IPS DF 4.7 (cell line): ENCODE data around the gene VWA1.
"Not testable (repeated sequence)": the region's sequence is repeated elsewhere in the genome, so short reads cannot be mapped to it uniquely, and the experiment has no call there.

Experiments
- DNase-seq: peaks from one replicate; pipeline ENCODE4 v3.0.0-alpha.2; 2013; ENCODE audit warnings: low spot score; ENCODE audit errors: extremely low read depth

The VWA1 gene

GRCh38 chr1:1456683-1457255, 21.3 kb downstream of the VWA1 start:
- DNase-seq = not testable (repeated sequence)

DNA sequence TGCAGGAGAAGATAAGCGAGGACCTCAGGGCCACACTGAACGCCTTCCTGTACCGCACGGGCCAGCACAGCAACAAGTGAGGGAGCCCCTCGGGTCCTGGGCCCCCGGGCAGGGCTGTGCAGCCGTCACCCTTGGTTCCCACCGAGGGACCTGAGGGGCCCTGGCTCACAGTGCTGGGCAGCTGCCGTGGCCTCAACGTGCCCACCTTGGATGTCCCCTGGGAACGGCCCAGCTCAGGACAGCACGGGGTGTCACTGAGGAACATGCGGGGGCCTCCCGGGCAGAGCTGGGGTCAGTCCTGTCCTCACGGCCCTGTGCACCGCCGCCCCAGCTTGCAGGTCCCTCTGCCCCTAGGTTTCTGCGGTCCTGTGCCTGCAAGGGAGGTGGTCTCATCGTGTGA, 23.7 kb downstream of the VWA1 start:
- not testable (repeated sequence) for DNase-seq

- not testable (repeated sequence) for DNase-seq
These were observed 24.2 kb downstream of the VWA1 start for GRCh38 chr1:1459711-1460110.

GRCh38 chr1:1460540-1461130, 25.1 kb downstream of the VWA1 start:
- no peak for DNase-seq

- DNase-seq = no peak
These were observed 26.3 kb downstream of the VWA1 start for GRCh38 chr1:1461721-1462317.

DNA sequence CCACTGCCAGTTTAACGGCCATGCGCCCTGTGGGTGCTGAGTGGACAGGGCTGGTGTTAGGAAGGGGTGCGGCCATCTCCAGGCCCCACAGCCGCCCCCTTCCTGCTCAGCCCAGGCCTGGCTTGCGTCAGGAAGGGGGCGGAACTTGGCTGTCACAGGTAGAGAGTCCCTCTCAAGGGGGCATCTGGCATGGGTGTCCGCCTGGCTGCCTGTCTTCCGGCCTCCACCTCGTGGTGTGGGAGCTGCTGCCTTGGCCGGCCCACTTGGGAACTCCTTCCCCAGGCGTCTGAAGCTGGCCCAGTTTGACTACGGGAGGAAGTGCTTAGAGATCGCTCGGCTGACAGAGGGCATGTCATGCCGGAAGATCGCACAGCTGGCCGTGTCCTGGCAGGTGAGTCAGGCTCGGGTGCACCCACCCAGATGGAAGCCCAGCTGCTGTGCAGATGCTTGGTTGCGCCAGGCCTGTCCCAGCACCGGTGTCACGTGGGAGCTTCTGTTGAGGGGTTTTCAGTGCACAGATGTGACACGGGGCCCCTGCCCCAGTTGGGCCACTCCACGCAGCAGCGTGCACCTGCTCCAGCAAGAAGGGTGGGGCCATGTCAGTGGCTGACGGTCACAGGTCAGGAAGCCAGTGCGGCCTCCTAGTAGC, 27.0 kb downstream of the VWA1 start:
- DNase-seq = no peak

DNA sequence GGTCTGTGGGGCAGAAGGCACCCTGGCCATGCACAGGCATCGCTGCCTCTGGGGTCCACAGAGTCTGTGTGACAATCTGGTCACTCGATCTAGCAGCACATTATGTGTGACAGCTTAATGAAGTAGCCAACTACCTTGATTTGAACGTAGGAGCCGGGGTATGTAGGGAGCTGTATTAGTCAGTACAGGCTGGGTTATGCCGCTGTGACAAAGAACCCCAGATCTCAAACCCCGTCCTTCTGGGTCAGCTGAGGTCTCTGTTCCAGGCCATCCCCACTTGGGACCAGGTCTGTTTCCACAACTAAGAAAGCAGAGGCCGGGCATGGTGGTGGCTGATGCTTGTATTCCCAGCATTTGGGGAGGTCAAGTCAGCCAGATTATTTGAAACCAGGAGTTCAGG, 27.8 kb downstream of the VWA1 start:
- DNase-seq = no peak

GRCh38 chr1:1468196-1468985, 32.9 kb downstream of the VWA1 start:
- DNase-seq = not testable (repeated sequence)

DNA sequence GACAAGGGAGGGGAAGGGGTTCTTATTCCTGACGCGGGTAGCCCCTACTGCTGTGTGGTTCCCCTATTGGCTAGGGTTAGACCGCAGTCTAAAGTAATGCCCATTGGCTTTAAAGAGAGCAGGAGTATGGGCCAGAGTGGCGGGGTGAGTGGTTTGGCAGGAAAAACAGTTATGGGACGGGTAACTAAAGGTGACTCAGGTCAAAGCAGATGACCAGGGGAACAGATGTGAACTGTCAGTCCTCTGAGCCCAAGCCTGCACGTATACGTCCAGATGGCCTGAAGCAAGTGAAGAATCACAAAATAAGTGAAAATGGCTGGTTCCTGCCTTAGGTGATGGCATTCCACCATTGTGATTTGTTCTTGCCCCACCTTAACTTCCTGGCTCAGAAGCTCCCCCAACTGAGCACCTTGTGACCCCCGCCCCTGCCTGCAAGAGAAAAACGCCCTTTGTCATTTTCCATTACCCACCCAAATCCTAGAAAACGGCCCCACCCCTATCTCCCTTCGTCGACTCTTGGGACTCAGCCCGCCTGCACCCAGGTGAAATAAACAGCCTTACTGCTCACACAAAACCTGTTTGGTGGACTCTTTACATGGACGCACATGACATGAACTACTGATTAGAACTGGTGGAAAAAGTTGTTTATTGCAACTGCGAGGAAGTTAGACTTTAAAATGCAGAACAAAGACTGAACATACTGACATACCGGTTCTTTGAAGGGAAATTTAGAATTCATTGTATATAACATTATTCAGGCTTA, 35.3 kb downstream of the VWA1 start:
- no peak for DNase-seq

DNA sequence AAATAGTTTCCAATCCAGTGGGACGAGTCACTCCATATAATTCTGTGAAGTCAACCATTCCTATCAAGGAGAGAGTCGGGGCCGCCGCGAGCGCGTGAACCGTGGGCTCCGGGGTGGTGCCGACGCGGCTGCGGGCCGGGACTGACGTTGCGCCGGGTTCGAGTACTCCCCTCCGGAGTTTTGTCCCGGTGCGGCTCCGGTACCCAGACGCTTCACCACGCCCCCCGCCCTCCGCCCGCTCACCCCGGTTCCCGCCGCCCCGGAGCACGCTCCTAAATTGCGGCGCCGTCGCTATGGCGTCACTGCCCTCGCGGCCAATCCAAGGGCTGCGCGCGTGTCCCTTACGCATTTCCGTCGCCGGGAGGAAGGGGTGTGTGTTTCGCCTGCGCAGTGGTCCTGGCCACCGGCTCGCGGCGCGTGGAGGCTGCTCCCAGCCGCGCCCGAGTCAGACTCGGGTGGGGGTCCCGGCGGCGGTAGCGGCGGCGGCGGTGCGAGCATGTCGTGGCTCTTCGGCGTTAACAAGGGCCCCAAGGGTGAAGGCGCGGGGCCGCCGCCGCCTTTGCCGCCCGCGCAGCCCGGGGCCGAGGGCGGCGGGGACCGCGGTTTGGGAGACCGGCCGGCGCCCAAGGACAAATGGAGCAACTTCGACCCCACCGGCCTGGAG, 36.0 kb downstream of the VWA1 start, which contains the start of gene ATAD3B:
Gene ATAD3B (plus strand): TSS at position 377 of the 664 bp plus-strand sequence. CDS start 120 bp downstream, at position 497.
- peak; percentile 60 for DNase-seq

DNA sequence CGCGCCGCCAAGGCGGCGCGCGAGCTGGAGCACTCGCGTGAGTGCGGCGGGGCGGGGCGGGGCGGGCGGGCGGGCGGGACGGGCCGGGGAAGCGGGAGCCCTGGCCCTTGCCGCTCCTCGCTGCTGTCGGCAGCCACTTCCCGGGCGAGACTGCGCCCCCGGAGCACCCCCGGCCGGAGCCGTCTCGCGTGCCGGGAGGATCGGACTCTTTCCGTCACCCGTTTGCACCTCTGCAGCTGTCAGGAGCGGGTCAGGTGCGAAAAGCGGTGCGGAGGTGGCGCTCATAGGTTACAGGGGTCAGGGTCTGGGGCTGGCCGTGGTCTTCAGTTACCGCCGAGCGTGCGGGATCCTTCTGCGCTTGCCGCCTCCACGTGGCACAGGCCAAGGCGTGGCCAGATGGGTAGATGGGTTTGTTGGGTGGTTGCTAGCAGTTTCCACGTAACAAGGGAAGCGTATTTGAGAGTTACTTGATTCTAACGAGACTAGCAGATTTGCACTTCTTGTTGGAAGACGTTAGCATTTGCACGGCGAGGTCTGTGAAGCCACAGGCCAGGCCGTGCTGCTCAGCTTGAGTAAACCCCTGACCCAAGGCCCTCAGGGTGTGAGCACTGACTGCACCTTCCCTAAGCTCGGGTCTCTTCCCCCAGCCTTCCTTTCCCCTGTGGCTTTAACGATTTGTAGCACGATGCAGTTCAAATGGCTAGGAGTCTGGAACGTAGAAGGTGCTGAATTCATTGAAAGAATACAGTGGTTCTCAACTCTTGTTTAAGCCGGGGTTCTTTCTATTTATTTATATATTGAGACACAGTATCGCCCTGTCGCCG, 36.8 kb downstream of the VWA1 start:
- not testable (repeated sequence) for DNase-seq

DNA sequence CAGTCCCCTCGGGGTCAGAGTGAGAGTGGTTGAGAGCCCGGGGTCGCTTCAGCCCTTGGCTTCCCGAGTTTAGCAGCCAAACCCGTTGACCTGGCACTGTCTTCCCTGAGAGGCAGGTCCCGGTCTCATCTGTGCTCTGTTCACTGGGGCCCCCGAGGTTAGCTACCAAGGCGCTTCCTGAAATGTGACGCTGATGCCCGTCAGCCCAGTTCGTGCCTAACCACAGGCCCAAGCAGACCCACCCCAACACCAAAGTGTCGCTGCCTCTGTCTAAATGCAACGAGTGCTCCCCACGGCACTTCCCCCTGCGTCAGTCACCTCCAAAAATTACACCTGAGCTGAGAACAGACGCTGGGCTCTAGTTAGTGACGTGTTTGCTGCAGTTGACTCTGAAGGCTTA, 40.5 kb downstream of the VWA1 start:
- not testable (repeated sequence) for DNase-seq

GRCh38 chr1:1477206-1477605, 41.7 kb downstream of the VWA1 start:
- DNase-seq = no peak

DNA sequence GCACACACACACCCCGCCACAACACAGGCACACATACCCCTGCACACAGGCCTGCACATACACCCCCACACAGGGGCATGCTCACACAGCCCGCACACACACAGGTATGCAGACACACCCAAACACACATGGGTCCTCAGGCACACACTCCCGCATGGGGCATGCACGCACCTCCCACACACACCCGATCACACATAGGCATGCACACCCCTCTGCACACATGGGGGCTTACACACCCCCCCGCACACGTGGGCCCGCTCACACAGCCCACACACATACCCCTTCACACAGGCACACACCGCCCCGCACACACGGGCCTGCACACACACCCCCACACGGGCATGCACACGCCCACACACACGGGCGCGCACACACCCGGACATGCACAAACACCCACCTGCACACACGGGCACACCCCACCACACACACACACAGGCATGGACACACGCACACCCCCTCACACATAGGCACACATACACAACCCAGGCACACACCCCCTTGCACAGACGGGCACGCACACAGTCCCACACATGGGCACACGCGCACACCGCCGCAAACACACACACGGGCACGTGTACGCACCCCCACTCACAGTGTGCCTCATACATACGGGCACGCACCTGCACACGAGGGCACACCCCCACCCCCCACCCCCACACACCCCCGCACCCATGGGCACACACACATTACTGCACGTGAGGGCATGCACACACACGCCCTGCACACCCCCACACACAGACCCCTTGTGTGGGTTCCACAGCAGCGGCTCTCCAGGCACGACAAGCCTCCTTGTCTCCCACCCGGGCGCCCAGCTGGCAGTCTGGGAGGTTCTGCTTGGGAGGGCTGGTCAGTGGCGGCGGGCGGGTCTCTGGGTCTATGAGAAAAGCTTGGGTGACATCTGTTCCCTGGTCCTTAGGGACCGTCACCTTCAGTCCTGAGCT, 44.3 kb downstream of the VWA1 start:
- DNase-seq = no peak

DNA sequence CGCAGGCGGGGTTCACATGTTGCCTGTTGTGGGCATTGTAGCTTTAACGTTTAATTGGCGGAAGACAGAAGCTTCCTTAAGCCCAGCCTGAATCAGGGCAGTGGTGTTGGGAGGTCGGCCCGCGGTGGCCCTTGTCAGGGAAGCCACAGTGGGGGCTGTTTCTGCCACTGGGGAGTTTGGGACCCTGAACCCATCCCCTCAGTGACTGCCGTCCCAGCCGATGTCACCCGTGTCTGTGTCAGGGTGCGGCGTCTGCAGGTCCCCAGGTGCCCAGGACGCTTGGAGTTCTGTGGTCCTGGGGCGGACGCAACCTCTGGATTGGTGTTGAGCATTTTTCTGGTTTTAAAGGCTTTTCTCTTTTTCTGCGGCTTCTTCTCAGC, 45.0 kb downstream of the VWA1 start:
- not testable (repeated sequence) for DNase-seq

GRCh38 chr1:1481811-1482210, 46.3 kb downstream of the VWA1 start:
- DNase-seq = not testable (repeated sequence)

- DNase-seq = no peak
These were observed 47.4 kb downstream of the VWA1 start for GRCh38 chr1:1482856-1483255.

DNA sequence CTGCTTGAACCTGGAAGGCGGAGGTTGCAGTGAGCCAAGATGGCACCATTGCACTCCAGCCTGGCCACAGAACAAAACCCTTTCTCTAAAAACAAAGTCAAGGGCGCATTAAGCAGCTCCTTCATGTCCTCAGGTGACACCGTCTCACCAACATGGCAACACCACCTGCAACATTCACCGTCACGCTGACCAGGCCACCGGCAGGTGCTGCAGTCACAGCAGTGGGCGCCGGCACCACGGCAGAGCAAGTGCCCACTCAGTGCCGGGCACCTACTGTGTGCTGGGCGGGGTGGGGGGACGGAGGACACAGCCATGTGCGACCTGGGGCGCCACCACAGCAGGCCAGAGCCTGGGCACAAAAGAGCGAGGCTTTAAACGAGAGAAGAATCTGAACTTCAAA, 48.2 kb downstream of the VWA1 start:
- DNase-seq = no peak
